ENCODE measurements around the gene HSPB8.

- TF ChIP-seq CTCF (IDR thresholded peaks at IDR 0.05) (no peak), POLR2A (IDR thresholded peaks at IDR 0.05) (no peak), POLR2AphosphoS5 (IDR thresholded peaks at IDR 0.05) (no peak)
Observed at GRCh38 chr12:119181202-119181601, 2.5 kb downstream of the HSPB8 start.
